ENCODE measurements around the gene CDK8.
"Not testable (repeated sequence)": the region's sequence is repeated elsewhere in the genome, so short reads cannot be mapped to it uniquely, and the experiment has no call there.

CDK8 gene

GRCh38 chr13:26253262-26253786, 605 bp upstream of the CDK8 start:
- DNase-seq (ENCODE audit: low read depth), result no peak

DNA sequence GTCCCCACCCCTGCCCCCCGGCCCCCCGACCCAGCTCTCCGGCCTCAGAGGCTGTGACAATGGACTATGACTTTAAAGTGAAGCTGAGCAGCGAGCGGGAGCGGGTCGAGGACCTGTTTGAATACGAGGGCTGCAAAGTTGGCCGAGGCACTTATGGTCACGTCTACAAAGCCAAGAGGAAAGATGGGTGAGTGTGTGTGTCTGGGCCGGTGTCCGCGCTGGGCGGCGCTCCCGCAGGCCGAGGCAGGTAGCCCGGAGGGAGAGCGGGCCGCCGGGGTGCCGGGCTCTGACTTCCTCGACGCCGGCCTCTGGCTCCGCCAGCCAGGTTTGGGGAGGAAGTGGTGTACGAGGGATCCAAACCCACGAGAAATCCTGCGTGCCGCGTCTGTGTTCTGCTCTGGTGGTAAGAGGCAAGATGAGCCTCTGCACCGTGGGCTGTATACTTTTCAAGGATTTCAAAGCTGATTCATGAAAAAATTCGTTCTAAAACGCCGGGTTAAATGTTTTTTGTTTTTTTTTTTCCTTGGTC, 718 bp downstream of the CDK8 start:
- DNase-seq (ENCODE audit: low read depth), result no peak

GRCh38 chr13:26255115-26255514, 1.2 kb downstream of the CDK8 start:
- DNase-seq (ENCODE audit: low read depth), result no peak

GRCh38 chr13:26255691-26256277, 1.9 kb downstream of the CDK8 start:
- DNase-seq (ENCODE audit: low read depth), result no peak

GRCh38 chr13:26257049-26257448, 3.1 kb downstream of the CDK8 start:
- DNase-seq (ENCODE audit: low read depth), result no peak

DNA sequence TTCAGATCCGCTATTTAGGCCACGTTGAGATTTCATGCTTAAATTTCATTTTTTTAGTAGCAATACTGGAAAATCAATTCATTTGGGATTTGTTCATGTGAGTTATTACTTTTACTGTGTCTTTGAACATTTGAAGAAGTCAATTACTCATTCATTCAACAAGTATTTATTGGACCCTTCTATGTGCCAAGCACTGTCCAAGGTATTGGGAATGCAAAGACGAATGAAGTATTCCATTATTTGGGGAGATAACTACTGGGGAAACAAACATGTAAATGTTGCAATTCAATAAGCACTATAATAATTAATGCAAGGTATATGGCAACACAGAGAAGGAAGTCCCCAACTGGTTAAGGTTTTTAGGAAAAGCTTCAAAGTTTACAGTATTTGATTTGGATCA, 5.7 kb downstream of the CDK8 start:
- DNase-seq (ENCODE audit: low read depth), result no peak

GRCh38 chr13:26262156-26262555, 8.2 kb downstream of the CDK8 start:
- no peak for DNase-seq (ENCODE audit: low read depth)

DNA sequence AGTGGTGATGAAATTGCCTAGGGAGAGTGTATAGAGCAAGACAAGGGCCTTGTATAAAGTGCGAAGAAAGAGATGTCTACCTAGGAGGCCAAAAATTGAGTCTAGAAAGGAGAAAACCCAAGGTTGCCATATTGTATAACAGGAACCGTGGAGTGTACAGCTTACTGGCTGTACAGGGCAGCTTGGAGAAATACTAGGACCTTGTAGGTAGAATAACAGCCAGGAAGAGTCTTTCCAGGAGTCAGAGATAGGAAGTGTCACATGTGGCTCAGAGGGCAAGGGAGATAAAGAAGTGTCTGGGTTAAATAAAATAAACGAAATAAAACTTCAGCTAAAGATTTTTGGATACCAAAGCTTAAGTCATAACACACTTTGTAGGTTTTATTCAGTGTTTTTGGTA, 12.4 kb downstream of the CDK8 start:
- no peak for DNase-seq (ENCODE audit: low read depth)

- DNase-seq (ENCODE audit: low read depth), result no peak
These were observed 16.8 kb downstream of the CDK8 start for GRCh38 chr13:26270707-26271106.

DNA sequence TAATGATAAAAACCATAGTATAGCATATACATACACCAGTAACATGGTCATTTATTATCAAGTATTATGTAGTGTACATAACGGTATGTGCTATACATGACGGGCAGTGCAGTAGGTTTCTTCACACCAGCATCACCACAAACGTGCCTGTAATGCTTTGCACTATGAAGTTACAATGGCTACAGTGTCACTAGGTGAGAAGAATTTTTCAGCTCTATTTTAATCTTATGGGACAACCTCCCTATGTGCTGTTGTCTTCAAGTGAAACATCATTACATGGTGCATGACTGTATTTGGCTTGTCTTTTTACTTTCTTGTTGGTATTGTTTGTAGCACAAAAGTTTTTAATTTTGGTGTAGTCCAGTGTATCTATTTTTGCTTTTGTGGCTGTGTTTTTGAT, 18.7 kb downstream of the CDK8 start:
- DNase-seq (ENCODE audit: low read depth), result no peak

GRCh38 chr13:26280295-26280694, 26.4 kb downstream of the CDK8 start:
- no peak for DNase-seq (ENCODE audit: low read depth)

- no peak for DNase-seq (ENCODE audit: low read depth)
These were observed 26.9 kb downstream of the CDK8 start for GRCh38 chr13:26280822-26281221.

GRCh38 chr13:26285911-26286310, 32.0 kb downstream of the CDK8 start:
- DNase-seq (ENCODE audit: low read depth), result not testable (repeated sequence)

GRCh38 chr13:26288838-26289237, 34.9 kb downstream of the CDK8 start:
- not testable (repeated sequence) for DNase-seq (ENCODE audit: low read depth)

GRCh38 chr13:26295812-26296211, 41.9 kb downstream of the CDK8 start:
- no peak for DNase-seq (ENCODE audit: low read depth)

- no peak for DNase-seq (ENCODE audit: low read depth)
These were observed 45.3 kb downstream of the CDK8 start for GRCh38 chr13:26299168-26299750.

DNA sequence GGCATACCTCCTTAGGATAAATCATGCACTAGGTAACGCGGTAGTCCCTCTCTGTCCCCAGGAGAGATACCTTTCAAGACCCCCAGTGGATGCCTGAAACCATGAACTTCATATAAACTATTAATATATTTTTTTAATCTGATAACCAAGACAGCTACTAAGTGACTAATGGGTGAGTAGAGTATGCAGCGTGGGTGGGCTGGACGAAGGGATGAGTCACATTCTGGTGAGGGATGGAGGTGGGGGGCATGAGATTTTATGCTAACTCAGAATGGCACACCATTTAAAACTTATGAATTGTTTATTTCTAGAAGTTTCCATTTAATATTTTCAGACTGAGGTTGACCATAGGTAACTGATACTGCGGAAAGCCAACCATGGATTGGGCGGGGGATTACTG, 46.2 kb downstream of the CDK8 start:
- DNase-seq (ENCODE audit: low read depth), result no peak

DNA sequence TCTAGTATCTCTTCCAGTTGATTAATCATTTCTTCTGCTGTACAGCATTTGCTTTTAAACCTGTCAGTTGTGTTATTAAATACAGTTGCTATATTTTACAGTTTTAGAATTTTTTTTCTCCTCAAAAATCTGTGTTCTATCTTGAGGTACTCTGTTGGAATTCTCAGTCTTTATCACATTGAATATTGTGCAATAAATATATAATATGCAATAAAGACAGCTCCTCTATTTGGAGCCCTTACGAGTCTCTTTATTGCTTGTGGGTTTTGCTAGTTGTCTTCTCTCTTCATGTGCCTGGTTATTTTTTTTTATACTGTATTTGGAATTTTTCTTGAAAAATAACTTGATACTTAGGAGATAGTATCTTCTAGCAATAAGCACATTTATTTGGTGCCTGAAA, 51.7 kb downstream of the CDK8 start:
- no peak for DNase-seq (ENCODE audit: low read depth)

- DNase-seq (ENCODE audit: low read depth), result no peak
These were observed 53.8 kb downstream of the CDK8 start for GRCh38 chr13:26307701-26308100.

GRCh38 chr13:26308250-26308649, 54.3 kb downstream of the CDK8 start:
- DNase-seq (ENCODE audit: low read depth), result no peak

DNA sequence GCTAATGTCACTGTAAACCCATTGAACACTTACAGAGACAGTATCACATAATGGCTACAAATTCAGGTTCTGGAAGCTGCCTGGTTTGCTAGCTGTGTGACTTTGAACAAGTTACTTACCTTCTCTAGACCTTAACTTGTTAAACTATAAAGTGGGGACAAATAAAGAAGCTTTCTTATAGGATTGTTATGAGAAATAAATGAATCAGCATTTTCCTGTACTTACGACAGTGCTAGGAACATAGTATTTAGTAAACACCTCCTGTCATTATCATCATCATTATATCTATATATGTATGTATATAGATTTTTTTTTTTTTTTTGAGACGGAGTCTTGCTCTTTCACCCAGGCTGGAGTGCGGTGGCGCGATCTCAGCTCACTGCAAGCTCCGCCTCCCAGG, 54.9 kb downstream of the CDK8 start:
- no peak for DNase-seq (ENCODE audit: low read depth)

- DNase-seq (ENCODE audit: low read depth), result no peak
These were observed 56.1 kb downstream of the CDK8 start for GRCh38 chr13:26310003-26310402.

DNA sequence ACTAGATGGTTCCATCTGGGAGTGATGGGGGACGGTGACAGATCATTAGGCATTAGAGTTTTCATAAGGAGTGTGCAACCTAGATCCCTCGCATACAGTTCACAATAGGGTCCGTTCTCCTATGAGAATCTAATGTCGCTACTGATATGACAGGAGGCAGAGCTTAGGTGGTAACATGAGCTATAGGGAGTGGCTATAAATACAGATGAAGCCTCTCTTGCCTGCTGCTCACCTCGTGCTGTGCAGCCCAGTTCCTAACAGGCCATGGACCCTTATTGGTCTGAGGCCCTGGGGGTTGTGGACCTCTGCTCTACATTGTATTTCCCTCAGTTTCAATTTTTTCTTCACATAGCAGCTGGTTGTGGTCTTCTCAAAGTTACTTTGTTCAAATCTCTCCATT, 56.5 kb downstream of the CDK8 start:
- no peak for DNase-seq (ENCODE audit: low read depth)

DNA sequence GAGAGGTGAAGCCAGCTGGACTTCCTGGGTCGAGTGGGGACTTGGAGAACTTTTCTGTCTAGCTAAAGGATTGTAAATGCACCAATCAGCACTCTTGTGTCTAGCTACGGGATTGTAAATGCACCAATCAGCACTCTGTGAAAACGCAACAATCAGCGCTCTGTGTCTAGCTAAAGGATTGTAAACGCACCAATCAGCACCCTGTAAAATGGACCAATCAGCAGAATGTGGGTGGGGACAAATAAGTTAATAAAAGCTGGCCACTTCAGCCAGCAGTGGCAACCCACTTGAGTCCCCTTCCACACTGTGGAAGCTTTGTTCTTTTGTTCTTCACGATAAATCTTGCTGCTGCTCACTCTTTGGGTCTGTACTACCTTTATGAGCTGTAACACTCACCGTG, 58.1 kb downstream of the CDK8 start:
- not testable (repeated sequence) for DNase-seq (ENCODE audit: low read depth)

Data from CMK (cell line).